Suprapubic skin (tissue), 4 donors: ENCODE measurements around the gene CIAO2B.

ENCODE experiments used
- POLR2A ChIP-seq, 2 donors: fragments of 450-650 bp; IDR thresholded peaks; one replicate each; pipeline ENCODE4 v1.6.1; 2017; ENCODE audit warnings: antibody characterized with exemption in 2 of 2, mild to moderate bottlenecking in 2 of 2, moderate library complexity in 2 of 2
- POLR2AphosphoS5 ChIP-seq, 3 donors: sonication (generic); formaldehyde crosslinking; IDR thresholded peaks; one replicate each; pipeline ENCODE4 v1.6.1; 2017; ENCODE audit warnings: antibody characterized with exemption in 3 of 3
- TF ChIP-seq, protein P1 (sequence below), 2 donors: fragments of 200-600 bp in 1 of 2; fragments of 450-650 bp in 1 of 2; sonication (generic) in 1 of 2; IDR thresholded peaks; one replicate each; pipeline ENCODE4 v1.5.1; 2016 to 2019; ENCODE audit warnings: antibody characterized with exemption in 2 of 2, mild to moderate bottlenecking in 1 of 2, moderate library complexity in 1 of 2

GRCh38 chr16:66918803-66919568 is 15.2 kb downstream of the CIAO2B start, which contains the start of gene CDH16:
- TF ChIP-seq, protein P1, sequence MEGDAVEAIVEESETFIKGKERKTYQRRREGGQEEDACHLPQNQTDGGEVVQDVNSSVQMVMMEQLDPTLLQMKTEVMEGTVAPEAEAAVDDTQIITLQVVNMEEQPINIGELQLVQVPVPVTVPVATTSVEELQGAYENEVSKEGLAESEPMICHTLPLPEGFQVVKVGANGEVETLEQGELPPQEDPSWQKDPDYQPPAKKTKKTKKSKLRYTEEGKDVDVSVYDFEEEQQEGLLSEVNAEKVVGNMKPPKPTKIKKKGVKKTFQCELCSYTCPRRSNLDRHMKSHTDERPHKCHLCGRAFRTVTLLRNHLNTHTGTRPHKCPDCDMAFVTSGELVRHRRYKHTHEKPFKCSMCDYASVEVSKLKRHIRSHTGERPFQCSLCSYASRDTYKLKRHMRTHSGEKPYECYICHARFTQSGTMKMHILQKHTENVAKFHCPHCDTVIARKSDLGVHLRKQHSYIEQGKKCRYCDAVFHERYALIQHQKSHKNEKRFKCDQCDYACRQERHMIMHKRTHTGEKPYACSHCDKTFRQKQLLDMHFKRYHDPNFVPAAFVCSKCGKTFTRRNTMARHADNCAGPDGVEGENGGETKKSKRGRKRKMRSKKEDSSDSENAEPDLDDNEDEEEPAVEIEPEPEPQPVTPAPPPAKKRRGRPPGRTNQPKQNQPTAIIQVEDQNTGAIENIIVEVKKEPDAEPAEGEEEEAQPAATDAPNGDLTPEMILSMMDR (IDR thresholded peaks at IDR 0.05), result no peak
- no peak for TF ChIP-seq POLR2A (IDR thresholded peaks at IDR 0.05)
- TF ChIP-seq POLR2AphosphoS5 (IDR thresholded peaks at IDR 0.05), result no peak
